Neural progenitor cell (in vitro differentiated cells): ENCODE results near the gene RAB6D.
"Not testable (repeated sequence)": the region's sequence is repeated elsewhere in the genome, so short reads cannot be mapped to it uniquely, and the experiment has no call there.

Experiments
- CTCF ChIP-seq: fragments of 200-600 bp; sonication (generic); IDR thresholded peaks from 2 replicates; pipeline ENCODE4 v1.5.1; 2017; ENCODE audit warnings: antibody characterized with exemption, mild to moderate bottlenecking
- EZH2 ChIP-seq: fragments of 200-600 bp; sonication (generic); IDR thresholded peaks from 2 replicates; pipeline ENCODE4 v1.6.1; 2017; ENCODE audit warnings: antibody characterized with exemption, mild to moderate bottlenecking, moderate library complexity

DNA sequence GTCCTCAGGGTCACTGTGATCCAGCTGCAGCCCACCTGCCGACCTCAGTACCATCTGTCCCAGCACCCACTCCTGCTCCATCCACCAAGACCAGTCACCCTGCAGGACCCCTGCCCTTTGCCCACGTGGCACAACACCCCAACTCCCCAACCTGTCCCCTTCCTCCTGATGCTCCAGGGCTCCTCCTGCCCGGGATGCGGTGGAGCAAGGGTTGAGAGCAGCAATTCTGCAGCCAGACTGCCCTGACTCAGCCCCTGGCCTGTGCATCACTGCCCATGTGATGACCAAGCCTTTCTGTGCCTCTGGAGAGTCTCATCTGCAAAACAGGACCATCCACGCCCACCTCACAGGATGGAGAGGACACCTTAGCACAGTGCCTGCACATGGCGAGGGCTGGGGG lies 24.9 kb upstream of the RAB6D start:
- TF ChIP-seq CTCF, EZH2: not testable (repeated sequence)
